ENCODE results near the gene RNF166. TPM values are rescaled to one million over a fixed set of nuclear protein-coding genes. Genes with fewer than 3 reads are reported as not detected.

RNF166 gene
- total and polyA plus RNA-seq, 7 donors, result 10.1 to 22.9 (median 14.1) TPM

- intact Hi-C loops (cut with DNase I), result no loop called here
- ATAC-seq, result no peak
- 49 to 58% (median 56%) methylated on average over 19 to 22 of the region's 22 CpGs for WGBS, 3 donors
- no peak overlapping the region for H3K4me3 ChIP-seq
- TF ChIP-seq, protein P1, sequence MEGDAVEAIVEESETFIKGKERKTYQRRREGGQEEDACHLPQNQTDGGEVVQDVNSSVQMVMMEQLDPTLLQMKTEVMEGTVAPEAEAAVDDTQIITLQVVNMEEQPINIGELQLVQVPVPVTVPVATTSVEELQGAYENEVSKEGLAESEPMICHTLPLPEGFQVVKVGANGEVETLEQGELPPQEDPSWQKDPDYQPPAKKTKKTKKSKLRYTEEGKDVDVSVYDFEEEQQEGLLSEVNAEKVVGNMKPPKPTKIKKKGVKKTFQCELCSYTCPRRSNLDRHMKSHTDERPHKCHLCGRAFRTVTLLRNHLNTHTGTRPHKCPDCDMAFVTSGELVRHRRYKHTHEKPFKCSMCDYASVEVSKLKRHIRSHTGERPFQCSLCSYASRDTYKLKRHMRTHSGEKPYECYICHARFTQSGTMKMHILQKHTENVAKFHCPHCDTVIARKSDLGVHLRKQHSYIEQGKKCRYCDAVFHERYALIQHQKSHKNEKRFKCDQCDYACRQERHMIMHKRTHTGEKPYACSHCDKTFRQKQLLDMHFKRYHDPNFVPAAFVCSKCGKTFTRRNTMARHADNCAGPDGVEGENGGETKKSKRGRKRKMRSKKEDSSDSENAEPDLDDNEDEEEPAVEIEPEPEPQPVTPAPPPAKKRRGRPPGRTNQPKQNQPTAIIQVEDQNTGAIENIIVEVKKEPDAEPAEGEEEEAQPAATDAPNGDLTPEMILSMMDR (IDR thresholded peaks at IDR 0.05), result no peak
- DNase-seq, result no peak
- peak overlapping the region; percentile 82 for H3K27ac ChIP-seq
- H3K9me3 ChIP-seq, result no peaks in the 10 kb centered on the region
- peaks cover 56% of the 10 kb centered on the region for H3K4me1 ChIP-seq
- no peaks in the 10 kb centered on the region for H3K36me3 ChIP-seq (ENCODE audit: insufficient read depth in 1 of 2, low read depth in 1 of 2)
- H3K27me3 ChIP-seq (ENCODE audit: insufficient read depth in 3 of 3, low read length in 2 of 3), result peaks cover 0 to 4% (median 0%) of the 10 kb centered on the region in 3 donors
These were observed 29.5 kb downstream of the RNF166 start for GRCh38 chr16:88676502-88677242.

- Histone ChIP-seq H3K36me3 (ENCODE audit: insufficient read depth in 1 of 2, low read depth in 1 of 2) (peaks cover 0 to 1% of the 10 kb centered on the region in 2 donors), H3K27ac (peak overlapping the region; percentile 82), H3K4me3 (peak overlapping the region; percentile 1), H3K27me3 (ENCODE audit: insufficient read depth in 3 of 3, low read length in 2 of 3) (peaks cover 0 to 4% (median 0%) of the 10 kb centered on the region in 3 donors), H3K4me1 (peaks cover 56% of the 10 kb centered on the region), H3K9me3 (no peaks in the 10 kb centered on the region)
- DNase-seq, result peak in 1 of 2 donors; percentile 86
- peak; percentile 78 to 86 (median 84) for ATAC-seq
- intact Hi-C loops (cut with DNase I), result no loop called here
- TF ChIP-seq, protein P1 (IDR thresholded peaks at IDR 0.05), result no peak
- 30 to 49% (median 37%) methylated on average over 19 of the region's 19 CpGs for WGBS, 3 donors
These were observed 32.4 kb downstream of the RNF166 start for GRCh38 chr16:88673716-88674379.

GRCh38 chr16:88672776-88673175 lies 33.4 kb downstream of the RNF166 start:
- no peaks in the 10 kb centered on the region for H3K27me3 ChIP-seq (ENCODE audit: insufficient read depth in 3 of 3, low read length in 2 of 3)
- ATAC-seq (peak; percentile 44 to 70 (median 60)), DNase-seq (peak in 1 of 2 donors; percentile 73)
- TF ChIP-seq, protein P1 (IDR thresholded peaks at IDR 0.05), result peak; percentile 25
- peaks cover 50% of the 10 kb centered on the region for H3K4me1 ChIP-seq
- no peaks in the 10 kb centered on the region for H3K9me3 ChIP-seq
- WGBS, 3 donors, result 29 to 53% (median 32%) methylated on average over 11 of the region's 11 CpGs
- no peak overlapping the region for H3K4me3 ChIP-seq
- H3K27ac ChIP-seq, result peak overlapping the region; percentile 82
- H3K36me3 ChIP-seq (ENCODE audit: insufficient read depth in 1 of 2, low read depth in 1 of 2), result peaks cover 0 to 7% of the 10 kb centered on the region in 2 donors
- intact Hi-C loops (cut with DNase I), result no loop called here

- Histone ChIP-seq H3K9me3 (no peaks in the 10 kb centered on the region), H3K4me3 (no peak overlapping the region), H3K4me1 (peaks cover 42% of the 10 kb centered on the region), H3K27me3 (ENCODE audit: insufficient read depth in 3 of 3, low read length in 2 of 3) (no peaks in the 10 kb centered on the region), H3K36me3 (ENCODE audit: insufficient read depth in 1 of 2, low read depth in 1 of 2) (peaks cover 0 to 7% of the 10 kb centered on the region in 2 donors), H3K27ac (no peak overlapping the region)
- 74 to 81% (median 77%) methylated on average over 23 of the region's 23 CpGs for WGBS, 3 donors
- intact Hi-C loops (cut with DNase I), result no loop called here
- ATAC-seq, result no peak
- DNase-seq, result no peak
- TF ChIP-seq, protein P1 (IDR thresholded peaks at IDR 0.05), result no peak
These were observed 34.4 kb downstream of the RNF166 start for GRCh38 chr16:88671806-88672205.

All from psoas muscle (tissue), 8 donors.